GM19035 (cell line): Measurements from ENCODE around the gene ZKSCAN7.
A peak's percentile ranks its signal among the peaks of the same experiment; 100 is the strongest.
"Not testable (repeated sequence)": the region's sequence is repeated elsewhere in the genome, so short reads cannot be mapped to it uniquely, and the experiment has no call there.

Experiments used
- ATAC-seq: cut with Tn5 transposase; IDR thresholded peaks from one replicate; pipeline ENCODE4 v1.9.1; 2021; ENCODE audit not compliant: unreplicated experiment

Gene ZKSCAN7

GRCh38 chr3:44554626-44555592 lies at the start of gene ZKSCAN7:
Gene ZKSCAN7, plus strand, starts transcription at chr3:44555193. Its CDS starts 1,855 bp downstream, at chr3:44557048.
- ATAC-seq = peak; percentile 75

GRCh38 chr3:44506556-44506955 lies 48.4 kb upstream of the ZKSCAN7 start:
- no peak for ATAC-seq

- no peak for ATAC-seq
These were observed 48.0 kb upstream of the ZKSCAN7 start for GRCh38 chr3:44506961-44507360.

- ATAC-seq = no peak
These were observed 45.5 kb upstream of the ZKSCAN7 start for GRCh38 chr3:44509393-44509921.

- peak; percentile 42 for ATAC-seq
These were observed 45.0 kb upstream of the ZKSCAN7 start for GRCh38 chr3:44510000-44510368.

GRCh38 chr3:44511238-44511566 lies 43.8 kb upstream of the ZKSCAN7 start:
- no peak for ATAC-seq

- ATAC-seq = no peak
These were observed 41.5 kb upstream of the ZKSCAN7 start for GRCh38 chr3:44513513-44513912.

- no peak for ATAC-seq
These were observed 38.8 kb upstream of the ZKSCAN7 start for GRCh38 chr3:44516230-44516629.

GRCh38 chr3:44518782-44519156 lies 36.2 kb upstream of the ZKSCAN7 start:
- ATAC-seq = no peak

GRCh38 chr3:44521721-44522120 lies 33.3 kb upstream of the ZKSCAN7 start:
- no peak for ATAC-seq

GRCh38 chr3:44522494-44522933 lies 32.5 kb upstream of the ZKSCAN7 start:
- ATAC-seq = no peak

GRCh38 chr3:44525060-44525459 lies 29.9 kb upstream of the ZKSCAN7 start:
- no peak for ATAC-seq

GRCh38 chr3:44529927-44530326 lies 25.1 kb upstream of the ZKSCAN7 start:
- ATAC-seq = no peak

GRCh38 chr3:44530911-44531310 lies 24.1 kb upstream of the ZKSCAN7 start:
- ATAC-seq = no peak

- not testable (repeated sequence) for ATAC-seq
These were observed 20.3 kb upstream of the ZKSCAN7 start for GRCh38 chr3:44534659-44535058.

- no peak for ATAC-seq
These were observed 19.6 kb upstream of the ZKSCAN7 start for GRCh38 chr3:44535364-44535763.

GRCh38 chr3:44544811-44545210 lies 10.2 kb upstream of the ZKSCAN7 start:
- ATAC-seq = not testable (repeated sequence)

- ATAC-seq = no peak
These were observed 730 bp downstream of the ZKSCAN7 start for GRCh38 chr3:44555723-44556122.

- ATAC-seq = no peak
These were observed 2.1 kb downstream of the ZKSCAN7 start for GRCh38 chr3:44557074-44557473.

GRCh38 chr3:44561076-44561475 lies 6.1 kb downstream of the ZKSCAN7 start:
- ATAC-seq = no peak

- ATAC-seq = no peak
These were observed 7.2 kb downstream of the ZKSCAN7 start for GRCh38 chr3:44562147-44562546.

GRCh38 chr3:44568561-44568960 lies 13.6 kb downstream of the ZKSCAN7 start:
- ATAC-seq = no peak
